ENCODE data around the gene CPD.
"Not testable (repeated sequence)": the region's sequence is repeated elsewhere in the genome, so short reads cannot be mapped to it uniquely, and the experiment has no call there.

CPD gene

GRCh38 chr17:30436729-30437128, 58.0 kb downstream of the CPD start:
- DNase-seq, result no peak

GRCh38 chr17:30443721-30444120, 65.0 kb downstream of the CPD start:
- DNase-seq, result no peak

GRCh38 chr17:30446640-30447039, 67.9 kb downstream of the CPD start:
- DNase-seq, result not testable (repeated sequence)

GRCh38 chr17:30449480-30449879, 70.8 kb downstream of the CPD start:
- no peak for DNase-seq

- DNase-seq, result no peak
Observed at GRCh38 chr17:30450125-30451027, 71.6 kb downstream of the CPD start.

- DNase-seq, result no peak
Observed at GRCh38 chr17:30454635-30455034, 75.9 kb downstream of the CPD start.

- no peak for DNase-seq
Observed at GRCh38 chr17:30458371-30458770, 79.6 kb downstream of the CPD start.

- not testable (repeated sequence) for DNase-seq
Observed at GRCh38 chr17:30458797-30459413, 80.2 kb downstream of the CPD start.

GRCh38 chr17:30468465-30468864, 89.7 kb downstream of the CPD start:
- DNase-seq, result no peak

GRCh38 chr17:30472238-30472890, 93.6 kb downstream of the CPD start:
- no peak for DNase-seq

GRCh38 chr17:30475206-30475605, 96.5 kb downstream of the CPD start:
- DNase-seq, result no peak

GRCh38 chr17:30476726-30477082, 98.0 kb downstream of the CPD start:
- no peak for DNase-seq

- peak; percentile 88 to 91 for DNase-seq
Observed at GRCh38 chr17:30477083-30477773, 98.5 kb downstream of the CPD start, which contains the start of gene GOSR1. Gene GOSR1 (plus strand): TSS chr17:30477408. CDS start chr17:30477434, 26 bp downstream.

- DNase-seq, result peak in 1 of 2 donors; percentile 3
Observed at GRCh38 chr17:30477774-30478115, 99.0 kb downstream of the CPD start.

GRCh38 chr17:30482555-30482954, 103.8 kb downstream of the CPD start:
- no peak for DNase-seq

- no peak for DNase-seq
Observed at GRCh38 chr17:30483159-30483558, 104.4 kb downstream of the CPD start.

- no peak for DNase-seq
Observed at GRCh38 chr17:30493780-30494179, 115.1 kb downstream of the CPD start.

- DNase-seq, result no peak
Observed at GRCh38 chr17:30495586-30495985, 116.9 kb downstream of the CPD start.

- no peak for DNase-seq
Observed at GRCh38 chr17:30503558-30503957, 124.8 kb downstream of the CPD start.

GRCh38 chr17:30505868-30506417, 127.2 kb downstream of the CPD start:
- no peak for DNase-seq

- no peak for DNase-seq
Observed at GRCh38 chr17:30506481-30506880, 127.8 kb downstream of the CPD start.

- no peak for DNase-seq
Observed at GRCh38 chr17:30513346-30513745, 134.6 kb downstream of the CPD start.
